DMS153 (cell line): ENCODE results near the gene TNFAIP8L1.

Experiments used
- DNase-seq: peaks from one replicate; lab custom pipeline; 2025; lab: John Stamatoyannopoulos, UW

TNFAIP8L1 gene

DNA sequence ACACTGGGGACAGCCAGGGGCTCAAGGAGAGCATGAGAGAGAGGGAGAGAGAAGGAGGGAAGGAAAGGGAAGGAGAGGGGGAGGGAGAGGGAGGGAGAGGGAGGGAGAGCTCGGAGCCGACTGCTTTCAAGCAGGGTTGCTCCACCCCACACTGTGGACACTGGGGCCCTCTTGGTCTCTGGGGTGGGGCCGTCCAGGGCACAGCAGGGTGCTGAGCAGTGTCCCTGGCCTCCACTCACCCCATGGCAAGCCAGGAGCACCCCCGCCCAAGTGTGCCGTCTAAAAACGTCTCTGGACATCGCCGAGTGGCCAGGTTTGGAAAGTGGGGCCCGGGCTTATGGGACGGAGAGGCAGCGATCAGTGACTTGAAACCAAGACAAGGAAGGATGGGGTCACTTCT is 63.4 kb downstream of the TNFAIP8L1 start:
- DNase-seq = no peak

GRCh38 chr19:4703671-4704316 is 64.5 kb downstream of the TNFAIP8L1 start:
- no peak for DNase-seq

- DNase-seq = no peak
Observed at GRCh38 chr19:4704317-4704673, 65.0 kb downstream of the TNFAIP8L1 start.
